Large intestine (tissue), 3 donors: ENCODE results near the gene FAM236D. TPM values are rescaled to one million over a fixed set of nuclear protein-coding genes. Genes with fewer than 3 reads are reported as not detected.
"Not testable (repeated sequence)": the region's sequence is repeated elsewhere in the genome, so short reads cannot be mapped to it uniquely, and the experiment has no call there.

Source experiments
- DNase-seq, 2 donors: peaks; one replicate each; pipeline versions ENCODE4 v3.0.0 to v3.0.0-alpha.2; 2013
- H3K27ac ChIP-seq: one replicate; pipeline ENCODE4 v1.5.1; 2013; ENCODE audit warnings: low read length
- H3K27me3 ChIP-seq: 2 replicates; pipeline ENCODE4 v1.6.1; 2013; ENCODE audit warnings: low read length; ENCODE audit not compliant: control insufficient read depth, insufficient read depth
- H3K36me3 ChIP-seq: 2 replicates; pipeline ENCODE4 v1.6.1; 2013; ENCODE audit warnings: low read length; ENCODE audit not compliant: control insufficient read depth, insufficient read depth
- H3K4me1 ChIP-seq: one replicate; pipeline ENCODE4 v1.6.1; 2013; ENCODE audit warnings: low read length; ENCODE audit not compliant: control insufficient read depth, insufficient read depth
- H3K4me3 ChIP-seq: one replicate; pipeline ENCODE4 v1.5.1; 2013; ENCODE audit warnings: low read length
- H3K9me3 ChIP-seq: one replicate; pipeline ENCODE4 v1.6.1; 2013; ENCODE audit warnings: mild to moderate bottlenecking, low read depth, low read length, moderate library complexity; ENCODE audit not compliant: control insufficient read depth
- WGBS: methylation state at CpG from one replicate; pipeline ENCODE4 v1.1.5; 2013; ENCODE audit warnings: low lambda C conversion rate; ENCODE audit not compliant: insufficient coverage; 5-methylcytosine and 5-hydroxymethylcytosine counted together
- polyA plus RNA-seq: library from polyadenylated mRNA; unstranded; fragments of 120-200 nt; gene quantifications from one replicate; pipeline ENCODE4 v1.2.1, GENCODE V29; 2013

The FAM236D gene
- polyA plus RNA-seq, 1 donor: not detected

GRCh38 chrX:72776653-72777466 is 31.1 kb downstream of the FAM236D start, which contains the start of gene DMRTC1B:
Gene DMRTC1B, plus strand, starts transcription at chrX:72776890. Its CDS starts 68,246 bp downstream, at chrX:72845136.
- not testable (repeated sequence) for H3K9me3 ChIP-seq, H3K27me3 ChIP-seq
- WGBS: no CpG with 5 or more reads among the region's 44 CpGs

GRCh38 chrX:72760454-72760853 is 47.6 kb downstream of the FAM236D start:
- H3K4me1 ChIP-seq, DNase-seq, H3K36me3 ChIP-seq, H3K9me3 ChIP-seq, H3K4me3 ChIP-seq, H3K27ac ChIP-seq, H3K27me3 ChIP-seq: not testable (repeated sequence)
- WGBS: no CpG with 5 or more reads among the region's 9 CpGs

More at GRCh38 chrX:72776653-72777466, 31.1 kb downstream of the FAM236D start, which contains the start of gene DMRTC1B:
- H3K4me1 ChIP-seq, DNase-seq, H3K4me3 ChIP-seq, H3K27ac ChIP-seq, H3K36me3 ChIP-seq: not testable (repeated sequence)

Other genes with a start within 250 kb of the FAM236D start
- gene HDAC8, start 235.4 kb downstream of the FAM236D start, polyA plus RNA-seq: 26.5 TPM
- 0.67 TPM for gene PHKA1, start 93.9 kb downstream of the FAM236D start, polyA plus RNA-seq
- 1.5 TPM for gene DMRTC1B, start 31.3 kb downstream of the FAM236D start, polyA plus RNA-seq
- gene FAM236B, start 25.6 kb downstream of the FAM236D start, polyA plus RNA-seq: not detected
- gene FAM236C, start 104.4 kb upstream of the FAM236D start, polyA plus RNA-seq: not detected
- not detected for gene FAM236A, start 130.0 kb upstream of the FAM236D start, polyA plus RNA-seq
- not detected for gene DMRTC1, start 135.6 kb upstream of the FAM236D start, polyA plus RNA-seq
- gene PABPC1L2B, start 194.7 kb upstream of the FAM236D start, polyA plus RNA-seq: 0.04 TPM